Measurements from ENCODE around the gene STIM2.

DNA sequence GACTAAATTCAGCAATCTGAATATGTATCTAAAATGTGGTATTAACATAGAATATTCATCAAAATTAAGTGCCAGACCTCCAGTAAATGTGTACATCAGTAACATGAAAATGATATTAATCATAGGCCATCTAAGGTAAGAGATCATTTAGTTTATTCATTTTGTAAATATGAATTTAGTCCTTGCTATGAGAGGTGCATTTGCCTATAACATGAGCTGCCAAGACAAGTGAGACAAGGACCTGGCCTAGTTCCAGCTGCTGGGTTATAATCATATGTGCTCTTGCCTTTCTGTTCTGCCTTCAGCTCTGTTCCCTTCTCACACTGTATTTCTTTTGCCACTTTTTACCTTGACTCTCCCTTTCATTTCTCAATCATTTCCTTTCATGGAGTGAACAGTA is 160.0 kb downstream of the STIM2 start:
- TF ChIP-seq EZH2 (IDR thresholded peaks at IDR 0.05; ENCODE audit: borderline replicate concordance, low read depth, low read length, poor library complexity, severe bottlenecking), result no peak
- TF ChIP-seq, protein P1, sequence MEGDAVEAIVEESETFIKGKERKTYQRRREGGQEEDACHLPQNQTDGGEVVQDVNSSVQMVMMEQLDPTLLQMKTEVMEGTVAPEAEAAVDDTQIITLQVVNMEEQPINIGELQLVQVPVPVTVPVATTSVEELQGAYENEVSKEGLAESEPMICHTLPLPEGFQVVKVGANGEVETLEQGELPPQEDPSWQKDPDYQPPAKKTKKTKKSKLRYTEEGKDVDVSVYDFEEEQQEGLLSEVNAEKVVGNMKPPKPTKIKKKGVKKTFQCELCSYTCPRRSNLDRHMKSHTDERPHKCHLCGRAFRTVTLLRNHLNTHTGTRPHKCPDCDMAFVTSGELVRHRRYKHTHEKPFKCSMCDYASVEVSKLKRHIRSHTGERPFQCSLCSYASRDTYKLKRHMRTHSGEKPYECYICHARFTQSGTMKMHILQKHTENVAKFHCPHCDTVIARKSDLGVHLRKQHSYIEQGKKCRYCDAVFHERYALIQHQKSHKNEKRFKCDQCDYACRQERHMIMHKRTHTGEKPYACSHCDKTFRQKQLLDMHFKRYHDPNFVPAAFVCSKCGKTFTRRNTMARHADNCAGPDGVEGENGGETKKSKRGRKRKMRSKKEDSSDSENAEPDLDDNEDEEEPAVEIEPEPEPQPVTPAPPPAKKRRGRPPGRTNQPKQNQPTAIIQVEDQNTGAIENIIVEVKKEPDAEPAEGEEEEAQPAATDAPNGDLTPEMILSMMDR (conservative IDR thresholded peaks at IDR 0.05; ENCODE audit: low read depth, low read length), result no peak
